ENCODE measurements around the gene NGF.

GRCh38 chr1:115255154-115255553 is 82.9 kb downstream of the NGF start:
- TF ChIP-seq, protein P1, sequence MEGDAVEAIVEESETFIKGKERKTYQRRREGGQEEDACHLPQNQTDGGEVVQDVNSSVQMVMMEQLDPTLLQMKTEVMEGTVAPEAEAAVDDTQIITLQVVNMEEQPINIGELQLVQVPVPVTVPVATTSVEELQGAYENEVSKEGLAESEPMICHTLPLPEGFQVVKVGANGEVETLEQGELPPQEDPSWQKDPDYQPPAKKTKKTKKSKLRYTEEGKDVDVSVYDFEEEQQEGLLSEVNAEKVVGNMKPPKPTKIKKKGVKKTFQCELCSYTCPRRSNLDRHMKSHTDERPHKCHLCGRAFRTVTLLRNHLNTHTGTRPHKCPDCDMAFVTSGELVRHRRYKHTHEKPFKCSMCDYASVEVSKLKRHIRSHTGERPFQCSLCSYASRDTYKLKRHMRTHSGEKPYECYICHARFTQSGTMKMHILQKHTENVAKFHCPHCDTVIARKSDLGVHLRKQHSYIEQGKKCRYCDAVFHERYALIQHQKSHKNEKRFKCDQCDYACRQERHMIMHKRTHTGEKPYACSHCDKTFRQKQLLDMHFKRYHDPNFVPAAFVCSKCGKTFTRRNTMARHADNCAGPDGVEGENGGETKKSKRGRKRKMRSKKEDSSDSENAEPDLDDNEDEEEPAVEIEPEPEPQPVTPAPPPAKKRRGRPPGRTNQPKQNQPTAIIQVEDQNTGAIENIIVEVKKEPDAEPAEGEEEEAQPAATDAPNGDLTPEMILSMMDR (IDR thresholded peaks at IDR 0.05 in 4 of 5, conservative IDR thresholded peaks at IDR 0.05 in 1 of 5) = no peak
- TF ChIP-seq POLR2A (IDR thresholded peaks at IDR 0.05) = no peak

Data from gastrocnemius medialis (tissue), 4 donors.